ENCODE measurements around the gene DDAH1. TPM values are rescaled to one million over a fixed set of nuclear protein-coding genes. Genes with fewer than 3 reads are reported as not detected.

DDAH1 gene
- total and polyA plus RNA-seq, 4 donors = 12.8 to 54.6 (median 28.7) TPM

Other genes with a start within 250 kb of the DDAH1 start
- gene C1orf52, start 205.5 kb downstream of the DDAH1 start, total RNA-seq = 10 to 100 TPM; 25.8 to 28.3 TPM
- 10 to 100 TPM; 13.8 to 18.4 TPM for gene C1orf52, start 205.5 kb downstream of the DDAH1 start, polyA plus RNA-seq
- gene BCL10, start 188.5 kb downstream of the DDAH1 start, total RNA-seq = 10 to 100 TPM; 19.9 to 29.6 TPM
- gene BCL10, start 188.5 kb downstream of the DDAH1 start, polyA plus RNA-seq = 1 to 10 TPM; 7.0 to 9.1 TPM
- gene CCN1, start 115.6 kb upstream of the DDAH1 start, total RNA-seq = 1,000 to 10,000 TPM in 1 of 2 donors, 100 to 1,000 TPM in 1; 354 to 2,327 TPM
- gene CCN1, start 115.6 kb upstream of the DDAH1 start, polyA plus RNA-seq = 100 to 1,000 TPM in 1 of 2 donors, 10 to 100 TPM in 1; 56.5 to 949 TPM
- gene ZNHIT6, start 243.3 kb upstream of the DDAH1 start, total RNA-seq = 10 to 100 TPM; 19.1 to 23.8 TPM
- gene ZNHIT6, start 243.3 kb upstream of the DDAH1 start, polyA plus RNA-seq = 10 to 100 TPM; 12.6 to 12.8 TPM

Data from aorta (tissue), 4 donors.